HAP-1 (cell line): ENCODE results near the gene ZNG1B.
"Not testable (repeated sequence)": the region's sequence is repeated elsewhere in the genome, so short reads cannot be mapped to it uniquely, and the experiment has no call there.

Experiments used
- DNase-seq, 2 experiments: peaks; one replicate each; pipeline ENCODE4 v3.0.0-alpha.2; 2016 to 2020; ENCODE audit warnings: low spot score in 2 of 2
- H3K27me3 ChIP-seq: fragments of 250-450 bp; sonication (Bioruptor Pico); 2 replicates; pipeline ENCODE4 v1.5.1; 2020; ENCODE audit warnings: low read depth, mild to moderate bottlenecking, moderate library complexity
- H3K36me3 ChIP-seq: fragments of 250-450 bp; sonication (Bioruptor Pico); replicated peaks from 2 replicates; pipeline ENCODE4 v1.5.1; 2020; ENCODE audit warnings: mild to moderate bottlenecking
- H3K4me1 ChIP-seq: fragments of 250-450 bp; sonication (Bioruptor Pico); 2 replicates; pipeline ENCODE4 v1.5.1; 2020; ENCODE audit warnings: mild to moderate bottlenecking
- H3K4me3 ChIP-seq: fragments of 250-450 bp; sonication (Bioruptor Pico); 2 replicates; pipeline ENCODE4 v1.5.1; 2020; ENCODE audit warnings: mild to moderate bottlenecking, moderate library complexity
- H3K9me3 ChIP-seq: fragments of 250-450 bp; sonication (Bioruptor Pico); 2 replicates; pipeline ENCODE4 v1.5.1; 2020; ENCODE audit warnings: mild to moderate bottlenecking, moderate library complexity
- in situ Hi-C: fragments of 300-500 bp; cut with MboI; formaldehyde crosslinking; loops from 3 replicates; pipeline ENCODE4 v1.14.3; 2020; ENCODE audit warnings: low sequenced_read_pairs, inconsistent platforms, mixed read lengths

The ZNG1B gene

GRCh38 chr2:113499019-113499885, 61.8 kb downstream of the ZNG1B start:
- H3K4me1 ChIP-seq, H3K4me3 ChIP-seq, DNase-seq, in situ Hi-C loops, H3K36me3 ChIP-seq, H3K9me3 ChIP-seq: not testable (repeated sequence)
- H3K27me3 ChIP-seq = peaks cover 16% of the 10 kb centered on the region

GRCh38 chr2:113499886-113500722, 62.6 kb downstream of the ZNG1B start:
- peaks cover 16% of the 10 kb centered on the region for H3K27me3 ChIP-seq
- DNase-seq, H3K9me3 ChIP-seq, H3K4me1 ChIP-seq, H3K36me3 ChIP-seq, H3K4me3 ChIP-seq, in situ Hi-C loops: not testable (repeated sequence)

GRCh38 chr2:113500723-113501038, 63.2 kb downstream of the ZNG1B start:
- DNase-seq, H3K4me1 ChIP-seq, in situ Hi-C loops, H3K4me3 ChIP-seq, H3K36me3 ChIP-seq, H3K9me3 ChIP-seq: not testable (repeated sequence)
- peaks cover 16% of the 10 kb centered on the region for H3K27me3 ChIP-seq

GRCh38 chr2:113502216-113503093, 65.0 kb downstream of the ZNG1B start:
- H3K4me1 ChIP-seq, in situ Hi-C loops, H3K36me3 ChIP-seq, H3K9me3 ChIP-seq: not testable (repeated sequence)
- DNase-seq = peak in 1 of 2 experiments; percentile 18
- Histone ChIP-seq H3K27me3 (peaks cover 16% of the 10 kb centered on the region), H3K4me3 (peak overlapping the region; percentile 41)

GRCh38 chr2:113503094-113504042, 65.9 kb downstream of the ZNG1B start:
- Histone ChIP-seq H3K4me3 (peak overlapping the region; percentile 41), H3K27me3 (peaks cover 16% of the 10 kb centered on the region)
- H3K36me3 ChIP-seq, in situ Hi-C loops, H3K4me1 ChIP-seq, H3K9me3 ChIP-seq: not testable (repeated sequence)
- peak; percentile 29 to 70 for DNase-seq

- H3K27me3 ChIP-seq = peaks cover 16% of the 10 kb centered on the region
- H3K4me3 ChIP-seq = peak overlapping the region; percentile 41
- DNase-seq, in situ Hi-C loops, H3K4me1 ChIP-seq, H3K9me3 ChIP-seq, H3K36me3 ChIP-seq: not testable (repeated sequence)
These were observed 66.6 kb downstream of the ZNG1B start for GRCh38 chr2:113504081-113504480.

GRCh38 chr2:113507394-113508140, 70.1 kb downstream of the ZNG1B start:
- H3K4me3 ChIP-seq, H3K4me1 ChIP-seq, H3K36me3 ChIP-seq, in situ Hi-C loops, H3K9me3 ChIP-seq, DNase-seq: not testable (repeated sequence)
- H3K27me3 ChIP-seq = peaks cover 10% of the 10 kb centered on the region

- H3K4me1 ChIP-seq, H3K9me3 ChIP-seq, in situ Hi-C loops, H3K4me3 ChIP-seq, DNase-seq, H3K27me3 ChIP-seq, H3K36me3 ChIP-seq: not testable (repeated sequence)
These were observed 70.7 kb downstream of the ZNG1B start for GRCh38 chr2:113508187-113508586.

- H3K4me1 ChIP-seq, H3K9me3 ChIP-seq, H3K27me3 ChIP-seq, in situ Hi-C loops, H3K36me3 ChIP-seq, H3K4me3 ChIP-seq, DNase-seq: not testable (repeated sequence)
These were observed 73.4 kb downstream of the ZNG1B start for GRCh38 chr2:113510913-113511312.

GRCh38 chr2:113511859-113512258, 74.4 kb downstream of the ZNG1B start:
- not testable (repeated sequence) for H3K9me3 ChIP-seq

GRCh38 chr2:113515457-113515856, 78.0 kb downstream of the ZNG1B start:
- H3K9me3 ChIP-seq, H3K4me1 ChIP-seq, in situ Hi-C loops, H3K27me3 ChIP-seq, H3K36me3 ChIP-seq, H3K4me3 ChIP-seq, DNase-seq: not testable (repeated sequence)

More at GRCh38 chr2:113511859-113512258, 74.4 kb downstream of the ZNG1B start:
- in situ Hi-C loops, H3K4me1 ChIP-seq, DNase-seq, H3K4me3 ChIP-seq, H3K27me3 ChIP-seq, H3K36me3 ChIP-seq: not testable (repeated sequence)

- H3K36me3 ChIP-seq, H3K4me1 ChIP-seq, H3K27me3 ChIP-seq, H3K9me3 ChIP-seq, DNase-seq, H3K4me3 ChIP-seq, in situ Hi-C loops: not testable (repeated sequence)
These were observed 78.5 kb downstream of the ZNG1B start for GRCh38 chr2:113515995-113516394.
